Liver (tissue), 9 donors: ENCODE data around the gene AKT1S1. TPM values are rescaled to one million over a fixed set of nuclear protein-coding genes. Genes with fewer than 3 reads are reported as not detected.

Experiments
- DNase-seq: peaks from one replicate; pipeline ENCODE4 v3.0.0-alpha.2; 2017; ENCODE audit warnings: low spot score
- H3K27ac ChIP-seq, 2 donors: one replicate each; pipeline ENCODE4 v1.7.0; 2013; ENCODE audit warnings: inconsistent platforms in 2 of 2, low read length in 2 of 2, control low read depth in 1 of 2, low read depth in 1 of 2, mild to moderate bottlenecking in 1 of 2
- H3K27me3 ChIP-seq, 4 donors: one replicate each; pipeline versions ENCODE4 v1.6.1 to v1.7.0; 2013; ENCODE audit warnings: low read length in 3 of 4, inconsistent platforms in 1 of 4, mild to moderate bottlenecking in 1 of 4, moderate library complexity in 1 of 4; ENCODE audit not compliant: control insufficient read depth in 4 of 4, insufficient read depth in 4 of 4
- H3K36me3 ChIP-seq, 4 donors: one replicate each; pipeline versions ENCODE4 v1.6.1 to v1.7.0; 2013; ENCODE audit warnings: low read length in 3 of 4, mild to moderate bottlenecking in 3 of 4, low read depth in 1 of 4, moderate library complexity in 1 of 4; ENCODE audit not compliant: control insufficient read depth in 4 of 4, insufficient read depth in 3 of 4
- H3K4me1 ChIP-seq, 4 donors: one replicate each; pipeline versions ENCODE4 v1.6.1 to v1.7.0; 2013; ENCODE audit warnings: low read length in 3 of 4, mild to moderate bottlenecking in 3 of 4, moderate library complexity in 1 of 4; ENCODE audit not compliant: control insufficient read depth in 4 of 4, insufficient read depth in 4 of 4
- H3K4me3 ChIP-seq, 3 donors: one replicate each; pipeline versions ENCODE4 v1.6.1 to v1.7.0; 2013; ENCODE audit warnings: low read length in 3 of 3, control low read depth in 1 of 3, low read depth in 1 of 3, mild to moderate bottlenecking in 1 of 3
- H3K9ac ChIP-seq, 2 donors: one replicate each; pipeline ENCODE4 v1.7.0; 2013; ENCODE audit warnings: low read length in 2 of 2, mild to moderate bottlenecking in 2 of 2, moderate library complexity in 2 of 2, control low read depth in 1 of 2, low read depth in 1 of 2
- H3K9me3 ChIP-seq, 4 donors: one replicate each; pipeline versions ENCODE4 v1.6.1 to v1.7.0; 2013; ENCODE audit warnings: low read length in 3 of 4; ENCODE audit not compliant: control insufficient read depth in 4 of 4
- EGR1 ChIP-seq, 2 donors: IDR thresholded peaks; 2 replicates each; pipeline ENCODE4 v1.6.1; 2016 to 2018; ENCODE audit warnings: antibody characterized with exemption in 2 of 2, low read depth in 2 of 2
- FOXA1 ChIP-seq: IDR thresholded peaks from 2 replicates; pipeline ENCODE4 v1.6.1; 2016; ENCODE audit warnings: antibody characterized with exemption
- FOXA2 ChIP-seq: IDR thresholded peaks from 2 replicates; pipeline ENCODE4 v1.6.1; 2016; ENCODE audit warnings: antibody characterized with exemption
- GABPA ChIP-seq, 2 donors: IDR thresholded peaks in 1 of 2; conservative IDR thresholded peaks in 1 of 2; 2 replicates each; pipeline ENCODE4 v1.6.1; 2016; ENCODE audit warnings: antibody characterized with exemption in 2 of 2, mild to moderate bottlenecking in 1 of 2, moderate library complexity in 1 of 2
- HNF4A ChIP-seq, 2 donors: conservative IDR thresholded peaks; 2 replicates each; pipeline ENCODE4 v1.6.1; 2016; ENCODE audit warnings: antibody characterized with exemption in 2 of 2, mild to moderate bottlenecking in 2 of 2
- HNF4G ChIP-seq: IDR thresholded peaks from 2 replicates; pipeline ENCODE4 v1.6.1; 2016; ENCODE audit warnings: antibody characterized with exemption
- JUND ChIP-seq, 2 donors: IDR thresholded peaks; 2 replicates each; pipeline ENCODE4 v1.6.1; 2016; ENCODE audit warnings: antibody characterized with exemption in 2 of 2
- NR2F2 ChIP-seq: IDR thresholded peaks from 2 replicates; pipeline ENCODE4 v1.6.1; 2016; ENCODE audit warnings: antibody characterized with exemption
- RAD21 ChIP-seq, 2 donors: IDR thresholded peaks; 2 replicates each; pipeline ENCODE4 v1.6.1; 2016; ENCODE audit warnings: antibody characterized with exemption in 2 of 2, mild to moderate bottlenecking in 2 of 2
- RXRA ChIP-seq, 2 donors: IDR thresholded peaks; 2 replicates each; pipeline ENCODE4 v1.6.1; 2017 to 2018; ENCODE audit warnings: antibody characterized with exemption in 2 of 2, mild to moderate bottlenecking in 1 of 2
- SP1 ChIP-seq: IDR thresholded peaks from 2 replicates; pipeline ENCODE4 v1.6.1; 2018; ENCODE audit warnings: antibody characterized with exemption, mild to moderate bottlenecking
- TAF1 ChIP-seq: conservative IDR thresholded peaks from 2 replicates; pipeline ENCODE4 v1.6.1; 2016; ENCODE audit warnings: antibody characterized with exemption, mild to moderate bottlenecking
- YY1 ChIP-seq: IDR thresholded peaks from 2 replicates; pipeline ENCODE4 v1.6.1; 2016; ENCODE audit warnings: antibody characterized with exemption, mild to moderate bottlenecking
- WGBS: extraction: QIAGEN DNeasy Blood & Tissue Kit; methylation state at CpG from one replicate; pipeline ENCODE4 v1.1.7; 2013; 5-methylcytosine and 5-hydroxymethylcytosine counted together
- polyA plus RNA-seq, 2 donors: library from polyadenylated mRNA; stranded (reverse) in 1 of 2; unstranded in 1 of 2; fragments of 200-250 nt in 1 of 2; fragments of >200 nt in 1 of 2; fragmentation: Nextera tagmentation in 1 of 2; extraction: Ambion mirVana in 1 of 2; gene quantifications; one replicate each; pipeline versions ENCODE4 v1.2.1 to v1.2.3, GENCODE V29; 2013 to 2015
- total RNA-seq, 2 donors: library from RNA; depleted of rRNA; stranded (reverse); fragments of >200 nt; gene quantifications; one replicate each; pipeline ENCODE4 v1.2.3, GENCODE V29; 2014
- TF ChIP-seq, protein P1 (sequence below): IDR thresholded peaks from 2 replicates; pipeline ENCODE4 v1.6.1; 2016; ENCODE audit warnings: antibody characterized with exemption
- TF ChIP-seq, protein P2 (sequence below): IDR thresholded peaks from 2 replicates; pipeline ENCODE4 v1.6.1; 2016; ENCODE audit warnings: antibody characterized with exemption
- TF ChIP-seq, protein P3 (sequence below): IDR thresholded peaks from 2 replicates; pipeline ENCODE4 v1.6.1; 2016; ENCODE audit warnings: antibody characterized with exemption
- TF ChIP-seq, protein P4 (sequence below): IDR thresholded peaks from 2 replicates; pipeline ENCODE4 v1.6.1; 2016; ENCODE audit warnings: antibody characterized with exemption, mild to moderate bottlenecking
- TF ChIP-seq, protein P5 (sequence below): fragments of 150-350 bp; IDR thresholded peaks from 2 replicates; pipeline ENCODE4 v1.5.1; 2017; ENCODE audit warnings: improper control_type of control experiment, low read depth, low read length; ENCODE audit not compliant: missing input control
- donor health status: healthy.
- donor health status: healthy.
- donor health status: healthy.
- donor health status: healthy.
- donor health status: healthy.

The AKT1S1 gene
- total and polyA plus RNA-seq, 4 donors, result 6.8 to 43.9 (median 12.9) TPM

DNA sequence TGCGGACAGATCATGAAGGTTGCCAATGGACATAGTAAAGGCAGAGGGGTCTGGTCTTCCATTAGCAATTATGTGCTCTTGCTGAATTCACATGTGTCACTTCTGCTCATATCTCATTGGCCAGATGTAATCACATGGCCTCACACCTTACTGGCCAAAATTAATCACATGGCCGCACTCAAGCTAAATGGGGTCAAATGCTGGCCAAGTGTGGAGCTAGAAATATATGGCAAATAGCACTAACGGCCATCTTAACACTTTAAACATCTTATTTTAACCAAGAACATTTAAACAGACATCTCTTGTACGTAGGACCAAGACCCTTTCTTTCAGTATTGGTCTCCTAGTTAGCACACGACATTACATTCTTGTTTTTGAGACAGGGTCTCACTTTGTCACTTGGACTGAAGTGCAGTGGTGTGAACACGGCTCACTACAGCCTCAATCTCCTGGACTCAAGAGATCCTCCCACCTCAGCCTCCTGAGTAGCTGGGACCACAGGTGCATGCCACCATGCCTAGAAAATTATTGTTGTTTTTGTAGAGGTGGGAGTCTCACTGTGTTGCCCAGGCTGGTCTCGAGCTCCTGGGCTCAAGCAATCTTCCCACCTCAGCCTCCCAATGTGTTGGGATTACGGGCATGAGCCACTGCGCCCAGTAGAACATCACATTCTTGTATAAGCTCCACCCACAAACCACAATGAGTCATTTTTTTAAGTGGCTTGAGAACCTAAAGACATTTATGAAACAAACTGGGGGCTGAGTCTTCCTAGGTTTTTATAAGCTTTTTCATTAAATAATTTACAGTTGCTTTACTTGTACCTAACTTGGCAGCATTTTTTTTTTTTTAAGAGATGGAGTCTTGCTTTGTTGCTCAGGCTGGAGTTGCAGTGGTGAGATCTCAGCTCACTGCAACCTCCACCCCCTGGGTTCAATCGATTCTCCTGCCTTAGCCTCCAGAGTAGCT lies 29.1 kb downstream of the AKT1S1 start:
- TF ChIP-seq RXRA (IDR thresholded peaks at IDR 0.05) (no peak), TAF1 (no peak), HNF4G (no peak), RAD21 (IDR thresholded peaks at IDR 0.05) (no peak), NR2F2 (no peak), SP1 (no peak), JUND (IDR thresholded peaks at IDR 0.05) (no peak), HNF4A (conservative IDR thresholded peaks at IDR 0.05) (no peak), FOXA1 (no peak), YY1 (no peak), EGR1 (IDR thresholded peaks at IDR 0.05; ENCODE audit: low read depth in 2 of 2) (no peak), GABPA (IDR thresholded peaks at IDR 0.05 in 1 of 2, conservative IDR thresholded peaks at IDR 0.05 in 1 of 2) (no peak), FOXA2 (no peak)
- TF ChIP-seq, protein P1, sequence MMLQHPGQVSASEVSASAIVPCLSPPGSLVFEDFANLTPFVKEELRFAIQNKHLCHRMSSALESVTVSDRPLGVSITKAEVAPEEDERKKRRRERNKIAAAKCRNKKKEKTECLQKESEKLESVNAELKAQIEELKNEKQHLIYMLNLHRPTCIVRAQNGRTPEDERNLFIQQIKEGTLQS, result no peak
- TF ChIP-seq, protein P2, sequence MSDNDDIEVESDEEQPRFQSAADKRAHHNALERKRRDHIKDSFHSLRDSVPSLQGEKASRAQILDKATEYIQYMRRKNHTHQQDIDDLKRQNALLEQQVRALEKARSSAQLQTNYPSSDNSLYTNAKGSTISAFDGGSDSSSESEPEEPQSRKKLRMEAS, result no peak
- TF ChIP-seq, protein P3, sequence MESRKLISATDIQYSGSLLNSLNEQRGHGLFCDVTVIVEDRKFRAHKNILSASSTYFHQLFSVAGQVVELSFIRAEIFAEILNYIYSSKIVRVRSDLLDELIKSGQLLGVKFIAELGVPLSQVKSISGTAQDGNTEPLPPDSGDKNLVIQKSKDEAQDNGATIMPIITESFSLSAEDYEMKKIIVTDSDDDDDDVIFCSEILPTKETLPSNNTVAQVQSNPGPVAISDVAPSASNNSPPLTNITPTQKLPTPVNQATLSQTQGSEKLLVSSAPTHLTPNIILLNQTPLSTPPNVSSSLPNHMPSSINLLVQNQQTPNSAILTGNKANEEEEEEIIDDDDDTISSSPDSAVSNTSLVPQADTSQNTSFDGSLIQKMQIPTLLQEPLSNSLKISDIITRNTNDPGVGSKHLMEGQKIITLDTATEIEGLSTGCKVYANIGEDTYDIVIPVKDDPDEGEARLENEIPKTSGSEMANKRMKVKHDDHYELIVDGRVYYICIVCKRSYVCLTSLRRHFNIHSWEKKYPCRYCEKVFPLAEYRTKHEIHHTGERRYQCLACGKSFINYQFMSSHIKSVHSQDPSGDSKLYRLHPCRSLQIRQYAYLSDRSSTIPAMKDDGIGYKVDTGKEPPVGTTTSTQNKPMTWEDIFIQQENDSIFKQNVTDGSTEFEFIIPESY, result no peak
- TF ChIP-seq, protein P4, sequence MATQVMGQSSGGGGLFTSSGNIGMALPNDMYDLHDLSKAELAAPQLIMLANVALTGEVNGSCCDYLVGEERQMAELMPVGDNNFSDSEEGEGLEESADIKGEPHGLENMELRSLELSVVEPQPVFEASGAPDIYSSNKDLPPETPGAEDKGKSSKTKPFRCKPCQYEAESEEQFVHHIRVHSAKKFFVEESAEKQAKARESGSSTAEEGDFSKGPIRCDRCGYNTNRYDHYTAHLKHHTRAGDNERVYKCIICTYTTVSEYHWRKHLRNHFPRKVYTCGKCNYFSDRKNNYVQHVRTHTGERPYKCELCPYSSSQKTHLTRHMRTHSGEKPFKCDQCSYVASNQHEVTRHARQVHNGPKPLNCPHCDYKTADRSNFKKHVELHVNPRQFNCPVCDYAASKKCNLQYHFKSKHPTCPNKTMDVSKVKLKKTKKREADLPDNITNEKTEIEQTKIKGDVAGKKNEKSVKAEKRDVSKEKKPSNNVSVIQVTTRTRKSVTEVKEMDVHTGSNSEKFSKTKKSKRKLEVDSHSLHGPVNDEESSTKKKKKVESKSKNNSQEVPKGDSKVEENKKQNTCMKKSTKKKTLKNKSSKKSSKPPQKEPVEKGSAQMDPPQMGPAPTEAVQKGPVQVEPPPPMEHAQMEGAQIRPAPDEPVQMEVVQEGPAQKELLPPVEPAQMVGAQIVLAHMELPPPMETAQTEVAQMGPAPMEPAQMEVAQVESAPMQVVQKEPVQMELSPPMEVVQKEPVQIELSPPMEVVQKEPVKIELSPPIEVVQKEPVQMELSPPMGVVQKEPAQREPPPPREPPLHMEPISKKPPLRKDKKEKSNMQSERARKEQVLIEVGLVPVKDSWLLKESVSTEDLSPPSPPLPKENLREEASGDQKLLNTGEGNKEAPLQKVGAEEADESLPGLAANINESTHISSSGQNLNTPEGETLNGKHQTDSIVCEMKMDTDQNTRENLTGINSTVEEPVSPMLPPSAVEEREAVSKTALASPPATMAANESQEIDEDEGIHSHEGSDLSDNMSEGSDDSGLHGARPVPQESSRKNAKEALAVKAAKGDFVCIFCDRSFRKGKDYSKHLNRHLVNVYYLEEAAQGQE, result no peak
- TF ChIP-seq, protein P5, sequence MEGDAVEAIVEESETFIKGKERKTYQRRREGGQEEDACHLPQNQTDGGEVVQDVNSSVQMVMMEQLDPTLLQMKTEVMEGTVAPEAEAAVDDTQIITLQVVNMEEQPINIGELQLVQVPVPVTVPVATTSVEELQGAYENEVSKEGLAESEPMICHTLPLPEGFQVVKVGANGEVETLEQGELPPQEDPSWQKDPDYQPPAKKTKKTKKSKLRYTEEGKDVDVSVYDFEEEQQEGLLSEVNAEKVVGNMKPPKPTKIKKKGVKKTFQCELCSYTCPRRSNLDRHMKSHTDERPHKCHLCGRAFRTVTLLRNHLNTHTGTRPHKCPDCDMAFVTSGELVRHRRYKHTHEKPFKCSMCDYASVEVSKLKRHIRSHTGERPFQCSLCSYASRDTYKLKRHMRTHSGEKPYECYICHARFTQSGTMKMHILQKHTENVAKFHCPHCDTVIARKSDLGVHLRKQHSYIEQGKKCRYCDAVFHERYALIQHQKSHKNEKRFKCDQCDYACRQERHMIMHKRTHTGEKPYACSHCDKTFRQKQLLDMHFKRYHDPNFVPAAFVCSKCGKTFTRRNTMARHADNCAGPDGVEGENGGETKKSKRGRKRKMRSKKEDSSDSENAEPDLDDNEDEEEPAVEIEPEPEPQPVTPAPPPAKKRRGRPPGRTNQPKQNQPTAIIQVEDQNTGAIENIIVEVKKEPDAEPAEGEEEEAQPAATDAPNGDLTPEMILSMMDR, result no peak
- H3K36me3 ChIP-seq, result no peaks in the 10 kb centered on the region
- no peak overlapping the region for H3K27ac ChIP-seq
- H3K27me3 ChIP-seq, result no peaks in the 10 kb centered on the region
- H3K9me3 ChIP-seq, result no peaks in the 10 kb centered on the region
- peaks cover 2 to 19% (median 13%) of the 10 kb centered on the region in 4 donors for H3K4me1 ChIP-seq
- 90% methylated on average over 10 of the region's 10 CpGs for WGBS
- no peak overlapping the region for H3K9ac ChIP-seq
- DNase-seq, result no peak
- no peak overlapping the region for H3K4me3 ChIP-seq
